Stimulated activated naive CD8-positive, alpha-beta T cell treated with anti-CD3 and anti-CD28 coated beads, Interleukin-15, Interleukin-2, amounts not matched to agents 100 U/mL and 50 U/mL, for 24 hours (primary cell): ENCODE measurements around the gene AUTS2.
"Not testable (repeated sequence)": the region's sequence is repeated elsewhere in the genome, so short reads cannot be mapped to it uniquely, and the experiment has no call there.

Source experiments
- ATAC-seq: fragments of 150-1000 bp; cut with Tn5 transposase; one replicate; pipeline ENCODE4 v1.10.0; 2021
- DNase-seq: peaks from one replicate; pipeline ENCODE4 v3.0.0; 2021

The AUTS2 gene

GRCh38 chr7:70787286-70787685 is 1189.0 kb downstream of the AUTS2 start:
- DNase-seq, result no peak
- no peak for ATAC-seq

- ATAC-seq (no peak), DNase-seq (no peak)
Measured at GRCh38 chr7:70787771-70788170, 1189.5 kb downstream of the AUTS2 start.

GRCh38 chr7:70788276-70788675 is 1190.0 kb downstream of the AUTS2 start:
- DNase-seq (no peak), ATAC-seq (no peak)

GRCh38 chr7:70789481-70790214 is 1191.4 kb downstream of the AUTS2 start:
- DNase-seq (no peak), ATAC-seq (no peak)

GRCh38 chr7:70790215-70791073 is 1192.2 kb downstream of the AUTS2 start:
- ATAC-seq, result no peak
- no peak for DNase-seq

- no peak for ATAC-seq
- no peak for DNase-seq
Measured at GRCh38 chr7:70791341-70791740, 1193.1 kb downstream of the AUTS2 start.

- ATAC-seq (no peak), DNase-seq (no peak)
Measured at GRCh38 chr7:70793060-70793459, 1194.8 kb downstream of the AUTS2 start.

GRCh38 chr7:70793821-70794220 is 1195.5 kb downstream of the AUTS2 start:
- DNase-seq (no peak), ATAC-seq (no peak)

- no peak for DNase-seq
- ATAC-seq, result no peak
Measured at GRCh38 chr7:70794962-70795361, 1196.7 kb downstream of the AUTS2 start.

- ATAC-seq (no peak), DNase-seq (no peak)
Measured at GRCh38 chr7:70795948-70796347, 1197.7 kb downstream of the AUTS2 start.

GRCh38 chr7:70797109-70797514 is 1198.8 kb downstream of the AUTS2 start:
- ATAC-seq (no peak), DNase-seq (no peak)

GRCh38 chr7:70799841-70800405 is 1201.6 kb downstream of the AUTS2 start:
- DNase-seq, result no peak
- ATAC-seq, result no peak

GRCh38 chr7:70805360-70805759 is 1207.1 kb downstream of the AUTS2 start:
- no peak for ATAC-seq

GRCh38 chr7:70807650-70808049 is 1209.4 kb downstream of the AUTS2 start:
- DNase-seq (no peak), ATAC-seq (no peak)

More at GRCh38 chr7:70805360-70805759, 1207.1 kb downstream of the AUTS2 start:
- no peak for DNase-seq

- ATAC-seq (no peak), DNase-seq (no peak)
Measured at GRCh38 chr7:70808876-70809275, 1210.6 kb downstream of the AUTS2 start.

- DNase-seq (no peak), ATAC-seq (no peak)
Measured at GRCh38 chr7:70810558-70811139, 1212.4 kb downstream of the AUTS2 start.

- no peak for ATAC-seq
- no peak for DNase-seq
Measured at GRCh38 chr7:70812511-70812910, 1214.2 kb downstream of the AUTS2 start.

- not testable (repeated sequence) for ATAC-seq, DNase-seq
Measured at GRCh38 chr7:70822490-70822889, 1224.2 kb downstream of the AUTS2 start.

GRCh38 chr7:70829221-70830059 is 1231.2 kb downstream of the AUTS2 start:
- DNase-seq (peak; percentile 68), ATAC-seq (peak; percentile 69)

- no peak for ATAC-seq
Measured at GRCh38 chr7:70830060-70830395, 1231.8 kb downstream of the AUTS2 start.

GRCh38 chr7:70830426-70830825 is 1232.2 kb downstream of the AUTS2 start:
- ATAC-seq (no peak), DNase-seq (no peak)

More at GRCh38 chr7:70830060-70830395, 1231.8 kb downstream of the AUTS2 start:
- no peak for DNase-seq

GRCh38 chr7:70833726-70834125 is 1235.5 kb downstream of the AUTS2 start:
- DNase-seq (no peak), ATAC-seq (no peak)
